HS-5 (cell line): ENCODE results near the gene DAAM2.

Experiments used
- DNase-seq: peaks from one replicate; pipeline ENCODE4 v3.0.0-alpha.2; 2012; ENCODE audit warnings: low read depth

Gene DAAM2

GRCh38 chr6:39787322-39787721 is 4.9 kb upstream of the DAAM2 start:
- DNase-seq, result no peak

GRCh38 chr6:39790772-39791171 is 1.4 kb upstream of the DAAM2 start:
- DNase-seq, result no peak

- no peak for DNase-seq
Observed at GRCh38 chr6:39791311-39791710, 865 bp upstream of the DAAM2 start.

- DNase-seq, result no peak
Observed at GRCh38 chr6:39792540-39793450, 619 bp downstream of the DAAM2 start.

DNA sequence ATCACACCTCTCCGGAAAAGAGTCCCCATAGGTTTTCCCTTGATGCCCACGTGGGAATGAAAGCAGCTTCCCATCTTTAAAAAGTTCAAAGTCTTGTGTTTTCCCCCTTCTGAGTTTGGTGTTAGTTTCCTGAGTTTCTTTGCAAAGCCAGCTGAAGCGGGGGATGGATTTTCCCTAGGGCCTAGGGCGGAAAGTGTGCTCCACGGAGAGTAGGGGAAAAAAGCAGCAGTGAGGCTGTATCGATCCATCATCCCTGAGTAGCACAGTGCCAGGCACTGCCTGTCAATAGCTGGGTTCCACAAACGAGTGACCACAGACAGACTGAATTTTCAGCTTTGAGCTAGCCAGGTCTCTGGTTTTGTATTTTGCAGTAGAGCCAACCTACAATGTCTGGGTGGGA is 1.3 kb downstream of the DAAM2 start:
- DNase-seq, result no peak

DNA sequence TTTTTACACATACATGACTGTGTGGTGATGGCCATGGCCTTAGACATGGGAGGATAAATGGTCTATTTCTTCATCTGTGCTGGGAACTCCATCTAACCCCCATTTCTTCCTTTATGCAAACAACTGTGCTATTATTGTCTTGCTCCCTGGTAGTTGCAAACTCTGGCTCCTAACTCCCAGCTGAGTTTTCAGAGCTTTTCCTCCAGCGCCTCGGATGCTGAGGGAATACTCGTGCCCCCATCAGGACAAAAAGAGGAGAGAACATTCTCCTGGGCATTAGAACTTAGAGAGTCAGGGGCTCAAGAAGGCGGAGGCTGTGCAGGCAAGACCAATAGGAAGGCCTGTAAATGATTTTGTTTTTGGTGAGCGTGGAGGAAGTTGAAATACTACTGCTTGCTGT is 2.1 kb downstream of the DAAM2 start:
- DNase-seq, result no peak

GRCh38 chr6:39797751-39798150 is 5.6 kb downstream of the DAAM2 start:
- no peak for DNase-seq

DNA sequence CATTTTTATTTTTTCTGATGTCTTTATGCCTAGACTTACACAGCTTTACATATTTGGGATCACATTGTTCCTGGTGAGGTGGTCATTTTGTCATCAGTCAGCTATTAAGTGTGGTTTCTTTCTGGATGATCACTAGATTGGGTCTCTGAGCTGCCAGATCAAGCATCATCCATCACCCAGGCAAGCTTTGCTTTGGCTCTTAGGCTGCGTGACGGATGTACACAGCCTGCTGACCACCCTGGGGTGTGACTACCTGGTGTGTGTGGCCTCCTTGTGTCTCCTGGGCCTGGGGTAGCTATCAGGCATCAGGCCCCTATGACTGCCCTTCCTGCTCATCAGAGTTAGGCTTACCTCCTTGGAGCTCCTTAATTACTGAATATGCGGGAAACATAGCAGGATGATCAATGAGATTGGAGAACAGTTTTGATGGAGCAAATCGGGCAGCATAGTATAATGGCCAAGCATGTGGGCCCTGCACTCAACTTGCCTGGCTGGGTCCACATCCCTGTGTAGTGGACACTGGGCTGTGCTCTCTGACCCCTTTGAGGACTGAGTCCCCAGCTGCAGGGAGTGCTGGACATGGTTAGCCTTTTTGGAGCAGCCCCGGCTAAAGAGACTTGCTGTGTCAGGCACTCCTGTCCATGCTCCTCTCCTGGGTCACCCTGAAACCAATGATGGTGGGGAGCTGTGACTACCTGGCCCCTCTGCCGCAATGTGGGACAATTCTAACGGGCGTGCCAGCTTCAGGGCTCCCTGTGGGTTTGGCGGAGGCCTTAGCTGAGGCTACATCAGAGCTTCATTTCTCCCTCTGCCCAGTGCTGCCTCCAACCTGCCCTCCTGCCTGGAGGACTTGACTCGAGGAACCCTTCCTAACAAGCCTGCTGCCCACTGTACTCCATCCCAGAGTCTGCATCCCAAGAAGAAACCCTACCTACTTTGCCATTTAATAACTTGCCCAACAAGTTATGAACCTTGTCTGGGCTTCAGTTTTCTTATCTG is 8.2 kb downstream of the DAAM2 start:
- no peak for DNase-seq

DNA sequence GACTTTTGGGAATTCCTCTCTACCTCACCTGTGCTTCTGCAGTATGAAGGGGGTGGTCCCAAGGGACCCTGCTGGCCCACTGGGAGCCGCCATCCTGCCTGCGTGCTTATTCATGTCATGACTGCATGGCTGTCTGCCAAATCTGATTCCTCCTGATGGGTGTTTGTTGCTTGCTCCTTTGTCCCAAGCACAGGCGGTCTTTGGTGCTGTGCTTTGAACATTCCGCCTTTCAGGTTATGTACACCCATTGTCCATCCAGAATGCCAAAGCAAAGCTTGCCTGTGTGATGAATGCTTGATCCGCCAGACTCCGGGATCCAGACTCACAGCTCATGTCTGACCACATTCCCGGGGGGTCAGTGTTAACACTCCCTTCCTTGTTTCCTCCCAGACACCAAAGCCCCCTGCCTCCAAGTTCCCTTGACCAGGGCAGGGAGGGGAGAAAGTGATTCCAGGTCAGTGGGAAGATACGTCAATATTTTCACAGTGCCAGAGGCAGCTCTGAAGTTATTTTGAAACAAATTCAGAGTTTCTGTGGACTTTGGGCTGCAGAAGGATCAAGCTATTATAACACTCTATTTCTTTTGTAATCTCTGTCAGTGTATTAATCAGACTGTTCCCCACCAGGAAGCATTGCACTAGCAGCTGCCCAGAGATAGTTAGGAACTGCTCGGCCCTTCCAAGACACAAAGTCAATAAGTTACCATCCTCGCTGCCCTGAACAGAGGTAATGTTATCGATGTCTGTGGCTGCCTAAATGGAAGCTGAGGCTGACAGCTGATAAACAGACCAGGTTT is 9.5 kb downstream of the DAAM2 start:
- DNase-seq, result no peak

GRCh38 chr6:39803872-39804271 is 11.7 kb downstream of the DAAM2 start:
- DNase-seq, result no peak

GRCh38 chr6:39804466-39805065 is 12.4 kb downstream of the DAAM2 start:
- DNase-seq, result peak; percentile 36

DNA sequence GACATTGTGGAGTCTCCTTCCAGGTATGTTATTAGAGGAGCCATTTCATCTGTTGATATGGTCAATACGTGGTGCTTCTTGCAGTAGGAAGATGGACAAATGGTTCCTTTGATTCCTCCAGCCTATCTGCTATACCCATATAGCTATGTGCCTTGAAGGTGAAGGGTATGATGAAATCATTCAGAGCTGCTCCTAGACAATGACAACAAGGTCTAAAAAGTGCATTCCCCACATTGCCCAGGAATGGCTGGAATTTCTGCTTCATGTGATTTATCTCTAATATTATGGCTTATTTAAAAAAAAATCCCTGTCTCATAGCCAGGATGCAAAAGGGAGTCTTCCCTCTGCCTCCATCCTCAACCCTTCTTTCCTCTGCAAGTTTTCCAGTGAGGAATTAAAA is 14.1 kb downstream of the DAAM2 start:
- no peak for DNase-seq

- DNase-seq, result no peak
Observed at GRCh38 chr6:39808346-39808745, 16.2 kb downstream of the DAAM2 start.

- no peak for DNase-seq
Observed at GRCh38 chr6:39808964-39809363, 16.8 kb downstream of the DAAM2 start.

- no peak for DNase-seq
Observed at GRCh38 chr6:39811835-39812345, 19.7 kb downstream of the DAAM2 start.

DNA sequence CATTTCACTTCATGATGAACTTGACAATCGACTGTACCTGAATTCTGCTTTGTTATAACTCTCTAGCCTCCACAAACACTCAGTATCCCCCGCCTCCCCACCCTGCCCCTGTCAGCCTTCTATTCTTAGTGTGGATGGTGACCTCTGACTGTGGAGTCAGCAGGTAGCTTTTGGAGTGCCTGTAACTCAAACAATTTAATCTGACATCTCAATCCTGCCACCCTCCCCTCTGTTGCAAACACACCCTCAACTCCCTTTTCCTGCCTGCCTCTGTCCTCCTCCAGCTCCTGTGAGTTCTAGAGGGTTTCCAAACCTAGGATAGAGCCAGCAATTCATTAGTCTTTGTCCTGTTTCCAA is 20.3 kb downstream of the DAAM2 start:
- DNase-seq, result no peak

DNA sequence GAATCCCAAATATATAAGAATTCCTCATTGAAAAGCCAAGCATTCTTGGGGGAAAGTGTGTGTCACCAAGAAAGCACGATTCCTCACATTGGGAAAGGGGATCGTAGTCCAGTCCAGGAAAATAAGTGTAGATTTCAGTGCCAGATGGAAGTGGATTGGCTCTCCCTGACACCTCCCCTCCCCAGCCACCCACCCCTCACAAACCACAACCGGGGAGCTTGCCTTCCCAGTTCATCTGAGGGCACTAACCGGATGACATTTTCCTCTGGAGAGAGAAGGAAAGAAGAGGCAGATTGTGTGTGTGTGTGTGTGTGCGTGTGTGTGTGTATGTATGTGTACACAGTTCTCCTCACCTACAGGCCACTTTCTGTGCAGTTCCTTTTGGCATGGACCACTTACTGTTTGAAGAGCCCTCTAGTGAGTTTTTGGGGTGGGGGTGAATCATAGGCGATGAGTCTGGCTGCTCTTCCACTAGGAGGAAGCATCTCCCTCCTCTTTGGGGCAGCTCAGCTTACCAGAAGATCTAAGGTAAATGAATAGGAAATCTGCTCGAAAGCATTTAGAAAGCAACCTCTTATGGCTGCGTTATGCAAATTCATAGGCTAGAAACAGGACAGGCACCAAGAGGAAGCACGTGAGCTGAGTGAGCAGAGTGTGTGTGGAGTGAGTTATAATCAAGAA is 20.8 kb downstream of the DAAM2 start:
- peak; percentile 41 for DNase-seq

DNA sequence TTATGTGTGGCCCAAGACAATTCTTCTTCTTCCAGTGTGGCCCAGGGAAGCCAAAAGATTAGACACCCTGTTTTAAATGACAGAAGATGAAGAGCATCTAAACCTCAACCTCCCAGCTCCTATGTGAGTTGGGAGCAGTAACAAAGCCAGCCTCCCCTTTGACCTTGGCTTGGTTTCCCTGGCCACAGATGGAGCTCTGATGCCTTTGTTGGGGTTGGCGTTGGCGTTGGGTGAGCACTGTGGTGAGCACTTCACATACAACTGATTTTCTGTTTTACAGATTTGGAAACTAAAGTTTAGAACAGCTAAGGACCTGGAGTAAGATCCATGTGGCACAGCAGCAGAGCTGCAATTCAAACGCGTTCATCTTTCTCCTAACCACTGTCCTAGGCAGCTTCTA is 22.1 kb downstream of the DAAM2 start:
- no peak for DNase-seq

GRCh38 chr6:39815356-39815755 is 23.2 kb downstream of the DAAM2 start:
- no peak for DNase-seq

DNA sequence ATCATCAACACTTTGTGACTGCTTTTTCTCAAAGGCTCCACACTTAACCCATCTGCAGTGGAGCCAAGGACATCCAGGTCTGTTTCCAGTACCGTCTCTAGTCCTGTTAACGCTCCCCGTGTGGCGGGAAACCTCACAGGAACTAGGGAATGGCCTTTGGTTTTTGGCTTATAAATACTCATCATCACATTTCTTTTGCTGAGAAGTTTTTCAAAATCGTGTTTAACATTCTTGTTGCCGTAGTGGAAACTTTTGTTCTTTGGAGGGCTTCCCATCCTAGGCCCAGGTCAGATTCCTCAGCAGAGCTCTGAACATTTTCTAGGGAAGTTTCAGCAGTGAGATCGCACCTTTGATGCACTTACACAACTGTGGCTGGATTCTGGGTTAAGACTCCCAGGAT is 24.6 kb downstream of the DAAM2 start:
- DNase-seq, result no peak

DNA sequence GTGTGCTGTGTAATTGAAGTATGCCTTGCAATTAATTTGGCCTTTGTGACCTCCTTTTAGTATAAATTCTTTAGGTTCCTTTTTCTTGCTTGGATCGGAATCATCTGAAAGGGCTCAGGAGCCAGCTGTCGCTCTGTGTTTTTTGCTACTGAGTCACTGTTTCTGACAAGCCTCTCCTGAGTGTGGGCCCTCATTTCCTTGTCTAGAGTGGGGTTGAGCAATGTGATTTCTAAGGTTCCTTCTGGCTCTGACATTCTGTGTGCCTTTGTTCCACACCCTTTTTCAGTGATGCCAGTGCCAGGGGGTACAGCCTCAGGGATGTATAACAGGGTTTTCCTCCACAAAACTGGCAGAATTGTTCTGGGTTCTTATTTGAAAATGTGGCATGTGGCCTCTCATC is 26.5 kb downstream of the DAAM2 start:
- DNase-seq, result no peak
